ENCODE data around the gene CPPED1.

The CPPED1 gene

GRCh38 chr16:12747827-12748226 is 55.9 kb downstream of the CPPED1 start:
- Histone ChIP-seq H2AK5ac (ENCODE audit: low read length) (no peak overlapping the region), H3K27me3 (ENCODE audit: insufficient read depth, low read length) (no peaks in the 10 kb centered on the region), H2AFZ (ENCODE audit: insufficient read depth, low read length, poor library complexity) (no peak overlapping the region), H3K9me3 (ENCODE audit: insufficient read depth, low read depth, low read length) (peaks cover 5% of the 10 kb centered on the region), H3K9ac (ENCODE audit: low read length) (no peak overlapping the region), H3K4ac (ENCODE audit: low read depth, low read length) (no peak overlapping the region), H3K23ac (ENCODE audit: low read length) (no peak overlapping the region), H3K4me2 (ENCODE audit: low read length) (no peak overlapping the region), H4K91ac (ENCODE audit: low read depth, low read length) (no peak overlapping the region), H3K14ac (ENCODE audit: low read length) (no peak overlapping the region), H4K8ac (ENCODE audit: low read depth, low read length) (no peak overlapping the region), H3K36me3 (ENCODE audit: control insufficient read depth in 1 of 2, insufficient read depth in 2 of 2, low read length in 2 of 2) (no peaks in the 10 kb centered on the region), H3K79me1 (ENCODE audit: low read length) (no peaks in the 10 kb centered on the region), H3K18ac (ENCODE audit: low read length) (no peak overlapping the region), H3K79me2 (ENCODE audit: control insufficient read depth, insufficient read depth, low read length, poor library complexity) (no peaks in the 10 kb centered on the region), H3K4me3 (ENCODE audit: low read depth, low read length) (no peak overlapping the region), H4K12ac (ENCODE audit: low read depth, low read length) (no peak overlapping the region), H3K27ac (ENCODE audit: low read depth, low read length) (no peak overlapping the region), H2BK5ac (ENCODE audit: low read depth, low read length, poor library complexity) (no peak overlapping the region), H3K4me1 (ENCODE audit: control insufficient read depth in 1 of 2, insufficient read depth in 2 of 2, low read length in 2 of 2) (no peaks in the 10 kb centered on the region), H2BK120ac (ENCODE audit: insufficient read depth, low read length, poor library complexity) (no peak overlapping the region), H2BK12ac (ENCODE audit: low read length) (no peak overlapping the region)
- no CpG with 5 or more reads among the region's 7 CpGs for WGBS (ENCODE audit: extremely low coverage, insufficient coverage, insufficient read length)
- DNase-seq = peak in 1 of 2 donors; percentile 57

GRCh38 chr16:12747261-12747660 is 56.4 kb downstream of the CPPED1 start:
- Histone ChIP-seq H3K23ac (ENCODE audit: low read length) (no peak overlapping the region), H3K4ac (ENCODE audit: low read depth, low read length) (no peak overlapping the region), H2AK5ac (ENCODE audit: low read length) (no peak overlapping the region), H4K91ac (ENCODE audit: low read depth, low read length) (no peak overlapping the region), H3K9me3 (ENCODE audit: insufficient read depth, low read depth, low read length) (peaks cover 5% of the 10 kb centered on the region), H3K36me3 (ENCODE audit: control insufficient read depth in 1 of 2, insufficient read depth in 2 of 2, low read length in 2 of 2) (no peaks in the 10 kb centered on the region), H3K4me3 (ENCODE audit: low read depth, low read length) (no peak overlapping the region), H2BK120ac (ENCODE audit: insufficient read depth, low read length, poor library complexity) (no peak overlapping the region), H3K79me2 (ENCODE audit: control insufficient read depth, insufficient read depth, low read length, poor library complexity) (no peaks in the 10 kb centered on the region), H2BK5ac (ENCODE audit: low read depth, low read length, poor library complexity) (no peak overlapping the region), H3K79me1 (ENCODE audit: low read length) (no peaks in the 10 kb centered on the region), H3K9ac (ENCODE audit: low read length) (no peak overlapping the region), H4K12ac (ENCODE audit: low read depth, low read length) (no peak overlapping the region), H3K18ac (ENCODE audit: low read length) (no peak overlapping the region), H3K4me1 (ENCODE audit: control insufficient read depth in 1 of 2, insufficient read depth in 2 of 2, low read length in 2 of 2) (no peaks in the 10 kb centered on the region), H3K27ac (ENCODE audit: low read depth, low read length) (no peak overlapping the region), H3K14ac (ENCODE audit: low read length) (no peak overlapping the region), H3K27me3 (ENCODE audit: insufficient read depth, low read length) (no peaks in the 10 kb centered on the region), H4K8ac (ENCODE audit: low read depth, low read length) (no peak overlapping the region), H2BK12ac (ENCODE audit: low read length) (no peak overlapping the region), H3K4me2 (ENCODE audit: low read length) (no peak overlapping the region), H2AFZ (ENCODE audit: insufficient read depth, low read length, poor library complexity) (no peak overlapping the region)
- DNase-seq = no peak
- WGBS (ENCODE audit: extremely low coverage, insufficient coverage, insufficient read length) = no CpG with 5 or more reads among the region's 2 CpGs

GRCh38 chr16:12744860-12745259 is 58.8 kb downstream of the CPPED1 start:
- no CpG with 5 or more reads among the region's 4 CpGs for WGBS (ENCODE audit: extremely low coverage, insufficient coverage, insufficient read length)
- Histone ChIP-seq H3K27me3 (ENCODE audit: insufficient read depth, low read length) (no peaks in the 10 kb centered on the region), H3K9me3 (ENCODE audit: insufficient read depth, low read depth, low read length) (peaks cover 5% of the 10 kb centered on the region), H3K4me2 (ENCODE audit: low read length) (no peak overlapping the region), H3K27ac (ENCODE audit: low read depth, low read length) (no peak overlapping the region), H3K79me1 (ENCODE audit: low read length) (no peaks in the 10 kb centered on the region), H3K23ac (ENCODE audit: low read length) (no peak overlapping the region), H3K4me3 (ENCODE audit: low read depth, low read length) (no peak overlapping the region), H2BK120ac (ENCODE audit: insufficient read depth, low read length, poor library complexity) (no peak overlapping the region), H3K9ac (ENCODE audit: low read length) (no peak overlapping the region), H3K4ac (ENCODE audit: low read depth, low read length) (no peak overlapping the region), H2BK5ac (ENCODE audit: low read depth, low read length, poor library complexity) (no peak overlapping the region), H4K8ac (ENCODE audit: low read depth, low read length) (no peak overlapping the region), H4K91ac (ENCODE audit: low read depth, low read length) (no peak overlapping the region), H3K79me2 (ENCODE audit: control insufficient read depth, insufficient read depth, low read length, poor library complexity) (no peaks in the 10 kb centered on the region), H2AFZ (ENCODE audit: insufficient read depth, low read length, poor library complexity) (no peak overlapping the region), H3K18ac (ENCODE audit: low read length) (no peak overlapping the region), H3K36me3 (ENCODE audit: control insufficient read depth in 1 of 2, insufficient read depth in 2 of 2, low read length in 2 of 2) (no peaks in the 10 kb centered on the region), H2BK12ac (ENCODE audit: low read length) (no peak overlapping the region), H3K4me1 (ENCODE audit: control insufficient read depth in 1 of 2, insufficient read depth in 2 of 2, low read length in 2 of 2) (no peaks in the 10 kb centered on the region), H4K12ac (ENCODE audit: low read depth, low read length) (no peak overlapping the region), H2AK5ac (ENCODE audit: low read length) (no peak overlapping the region), H3K14ac (ENCODE audit: low read length) (no peak overlapping the region)
- no peak for DNase-seq

GRCh38 chr16:12742741-12743140 is 60.9 kb downstream of the CPPED1 start:
- Histone ChIP-seq H2BK5ac (ENCODE audit: low read depth, low read length, poor library complexity) (no peak overlapping the region), H2BK120ac (ENCODE audit: insufficient read depth, low read length, poor library complexity) (no peak overlapping the region), H3K27ac (ENCODE audit: low read depth, low read length) (no peak overlapping the region), H4K8ac (ENCODE audit: low read depth, low read length) (no peak overlapping the region), H3K23ac (ENCODE audit: low read length) (no peak overlapping the region), H3K79me2 (ENCODE audit: control insufficient read depth, insufficient read depth, low read length, poor library complexity) (no peaks in the 10 kb centered on the region), H2AFZ (ENCODE audit: insufficient read depth, low read length, poor library complexity) (no peak overlapping the region), H3K4me1 (ENCODE audit: control insufficient read depth in 1 of 2, insufficient read depth in 2 of 2, low read length in 2 of 2) (no peaks in the 10 kb centered on the region), H3K27me3 (ENCODE audit: insufficient read depth, low read length) (no peaks in the 10 kb centered on the region), H3K36me3 (ENCODE audit: control insufficient read depth in 1 of 2, insufficient read depth in 2 of 2, low read length in 2 of 2) (no peaks in the 10 kb centered on the region), H3K14ac (ENCODE audit: low read length) (no peak overlapping the region), H2AK5ac (ENCODE audit: low read length) (no peak overlapping the region), H2BK12ac (ENCODE audit: low read length) (no peak overlapping the region), H3K9ac (ENCODE audit: low read length) (no peak overlapping the region), H3K4ac (ENCODE audit: low read depth, low read length) (no peak overlapping the region), H4K12ac (ENCODE audit: low read depth, low read length) (no peak overlapping the region), H3K79me1 (ENCODE audit: low read length) (no peaks in the 10 kb centered on the region), H3K9me3 (ENCODE audit: insufficient read depth, low read depth, low read length) (peaks cover 5% of the 10 kb centered on the region), H4K91ac (ENCODE audit: low read depth, low read length) (no peak overlapping the region), H3K4me2 (ENCODE audit: low read length) (no peak overlapping the region), H3K18ac (ENCODE audit: low read length) (no peak overlapping the region), H3K4me3 (ENCODE audit: low read depth, low read length) (no peak overlapping the region)
- no peak for DNase-seq
- no CpG with 5 or more reads among the region's 4 CpGs for WGBS (ENCODE audit: extremely low coverage, insufficient coverage, insufficient read length)

Data from trophoblast cell (in vitro differentiated cells and primary cell).